Colonic mucosa (tissue), 4 donors: ENCODE results near the gene TRIM44. TPM values are rescaled to one million over a fixed set of nuclear protein-coding genes. Genes with fewer than 3 reads are reported as not detected.

Source experiments
- DNase-seq: peaks from one replicate; pipeline ENCODE4 v3.0.0-alpha.2; 2020
- H3K27ac ChIP-seq: fragments of 200-600 bp; one replicate; pipeline ENCODE4 v1.8.0; 2021
- H3K27me3 ChIP-seq: fragments of 200-600 bp; one replicate; pipeline ENCODE4 v1.8.0; 2021
- H3K36me3 ChIP-seq: fragments of 200-600 bp; one replicate; pipeline ENCODE4 v1.8.0; 2021
- H3K4me1 ChIP-seq: fragments of 200-600 bp; one replicate; pipeline ENCODE4 v1.8.0; 2021; ENCODE audit warnings: mild to moderate bottlenecking
- H3K4me3 ChIP-seq: fragments of 200-600 bp; one replicate; pipeline ENCODE4 v1.8.0; 2021
- H3K9ac ChIP-seq, 2 donors: one replicate each; pipeline ENCODE4 v1.7.0; 2013; ENCODE audit warnings: control low read depth in 2 of 2, low read depth in 2 of 2, low read length in 2 of 2
- H3K9me3 ChIP-seq: fragments of 200-600 bp; one replicate; pipeline ENCODE4 v1.8.0; 2021
- CTCF ChIP-seq: fragments of 200-600 bp; IDR thresholded peaks from one replicate; pipeline ENCODE4 v1.8.0; 2022; ENCODE audit warnings: antibody characterized with exemption, mild to moderate bottlenecking
- intact Hi-C: fragments of 100-400 bp; cut with DNase I; formaldehyde crosslinking; loops from one replicate; pipeline ENCODE4 v1.14.1; 2022
- total RNA-seq, 2 donors: library from RNA; stranded (reverse); fragmentation: NEBNext Ultra II Directional in 1 of 2; extraction: Animal tissue kit (Norgen Biotek cat#: 25700) in 1 of 2; gene quantifications; one replicate each; pipeline ENCODE4 v1.2.1, GENCODE V29; 2021
- donor health status: healthy.
- donor health status: DM: no; HTN: no; CAD: no.
- donor health status: DM: no; HTN: no; CAD: no.

The TRIM44 gene
- total RNA-seq, 2 donors from 2014 or later = 38.8 to 47.0 TPM

- TF ChIP-seq CTCF = no peak
- Histone ChIP-seq H3K4me3 (no peak overlapping the region), H3K27me3 (no peaks in the 10 kb centered on the region), H3K9me3 (no peaks in the 10 kb centered on the region), H3K4me1 (no peaks in the 10 kb centered on the region), H3K36me3 (no peaks in the 10 kb centered on the region), H3K9ac (no peak overlapping the region), H3K27ac (no peak overlapping the region)
- no peak for DNase-seq
- intact Hi-C loops = no loop called here
These were observed 147.0 kb downstream of the TRIM44 start for GRCh38 chr11:35809561-35809960.

GRCh38 chr11:35810045-35810645, 147.6 kb downstream of the TRIM44 start:
- DNase-seq = no peak
- TF ChIP-seq CTCF = no peak
- no peak overlapping the region for H3K9ac ChIP-seq
- no peak overlapping the region for H3K4me3 ChIP-seq
- H3K4me1 ChIP-seq = no peaks in the 10 kb centered on the region
- no peaks in the 10 kb centered on the region for H3K27me3 ChIP-seq
- H3K27ac ChIP-seq = no peak overlapping the region
- intact Hi-C loops = no loop called here
- H3K9me3 ChIP-seq = no peaks in the 10 kb centered on the region
- H3K36me3 ChIP-seq = no peaks in the 10 kb centered on the region

GRCh38 chr11:35811783-35812182, 149.2 kb downstream of the TRIM44 start:
- H3K4me3 ChIP-seq = no peak overlapping the region
- H3K9me3 ChIP-seq = no peaks in the 10 kb centered on the region
- no peak overlapping the region for H3K27ac ChIP-seq
- no peaks in the 10 kb centered on the region for H3K4me1 ChIP-seq
- intact Hi-C loops = no loop called here
- H3K9ac ChIP-seq = no peak overlapping the region
- no peaks in the 10 kb centered on the region for H3K36me3 ChIP-seq
- no peak for TF ChIP-seq CTCF
- no peak for DNase-seq
- H3K27me3 ChIP-seq = no peaks in the 10 kb centered on the region

GRCh38 chr11:35812828-35813227, 150.3 kb downstream of the TRIM44 start:
- TF ChIP-seq CTCF = no peak
- intact Hi-C loops = no loop called here
- Histone ChIP-seq H3K36me3 (no peaks in the 10 kb centered on the region), H3K9ac (no peak overlapping the region), H3K4me1 (no peaks in the 10 kb centered on the region), H3K27me3 (no peaks in the 10 kb centered on the region), H3K4me3 (no peak overlapping the region), H3K9me3 (no peaks in the 10 kb centered on the region), H3K27ac (no peak overlapping the region)
- DNase-seq = no peak

DNA sequence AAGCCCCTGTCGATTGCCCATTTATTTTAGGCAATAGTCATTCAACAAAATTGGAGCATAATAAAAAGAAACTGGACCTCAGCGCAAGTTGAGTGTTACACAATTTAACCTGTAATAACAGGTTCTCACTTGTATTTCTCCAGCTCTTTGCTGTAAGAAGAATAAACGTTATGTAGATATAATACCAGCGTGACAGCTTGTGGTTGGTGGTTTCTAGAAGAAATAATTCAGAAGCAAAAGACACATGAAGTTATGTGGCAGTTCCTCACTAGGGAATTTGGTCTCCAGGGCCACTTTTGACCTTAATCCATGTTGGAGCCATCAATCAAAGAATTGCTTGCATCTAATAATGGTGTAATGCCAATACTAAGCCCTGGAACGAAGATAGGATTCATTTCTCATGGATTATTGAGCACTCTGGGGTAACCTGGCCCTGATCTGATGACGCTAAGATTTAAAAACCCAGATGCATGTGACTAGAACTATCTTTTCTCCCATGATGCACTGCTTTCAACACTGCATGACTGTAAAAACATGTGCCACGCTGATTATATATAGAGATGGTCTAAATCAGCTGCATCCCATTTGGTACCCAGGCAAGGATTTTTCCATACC, 151.6 kb downstream of the TRIM44 start:
- H3K27ac ChIP-seq = no peak overlapping the region
- H3K9ac ChIP-seq = no peak overlapping the region
- H3K36me3 ChIP-seq = no peaks in the 10 kb centered on the region
- H3K4me3 ChIP-seq = no peak overlapping the region
- H3K27me3 ChIP-seq = no peaks in the 10 kb centered on the region
- no peaks in the 10 kb centered on the region for H3K9me3 ChIP-seq
- no peaks in the 10 kb centered on the region for H3K4me1 ChIP-seq
- TF ChIP-seq CTCF = no peak
- no peak for DNase-seq
- intact Hi-C loops = no loop called here
